Type B pancreatic cell (in vitro differentiated cells): ENCODE measurements around the gene HDAC9. TPM values are rescaled to one million over a fixed set of nuclear protein-coding genes. Genes with fewer than 3 reads are reported as not detected.
A peak's percentile ranks its signal among the peaks of the same experiment; 100 is the strongest.

Experiments
- DNase-seq: peaks from one replicate; pipeline ENCODE4 v3.0.0; 2021; ENCODE audit warnings: mixed read lengths; ENCODE audit not compliant: unreplicated experiment; ENCODE audit errors: extremely low spot score
- H3K27ac Mint-ChIP-seq: 2 replicates; pipeline ENCODE4 v1.8.0; 2021; ENCODE audit warnings: mild to moderate bottlenecking, mixed read lengths
- H3K27me3 Mint-ChIP-seq: 2 replicates; pipeline ENCODE4 v1.8.0; 2021; ENCODE audit warnings: mixed read lengths
- H3K36me3 Mint-ChIP-seq: 2 replicates; pipeline ENCODE4 v1.8.0; 2021; ENCODE audit warnings: mixed read lengths
- H3K4me1 Mint-ChIP-seq: one replicate; pipeline ENCODE4 v1.8.0; 2021; ENCODE audit warnings: mixed read lengths; ENCODE audit not compliant: unreplicated experiment
- H3K4me3 Mint-ChIP-seq: 2 replicates; pipeline ENCODE4 v1.8.0; 2021; ENCODE audit warnings: mild to moderate bottlenecking, mixed read lengths
- H3K9me3 Mint-ChIP-seq: 2 replicates; pipeline ENCODE4 v1.8.0; 2021; ENCODE audit warnings: mixed read lengths
- total RNA-seq: library from RNA; stranded (reverse); gene quantifications from 2 replicates; pipeline ENCODE4 v1.2.1, GENCODE V29; 2021; ENCODE audit warnings: low replicate concordance
- TF ChIP-seq, protein P1 (sequence below): fragments of 200-600 bp; sonication (generic); conservative IDR thresholded peaks from 2 replicates; pipeline ENCODE4 v1.5.0; 2021; ENCODE audit warnings: antibody characterized with exemption, mild to moderate bottlenecking

HDAC9 gene
- total RNA-seq, 1 donor from 2014 or later = 6.8 TPM

DNA sequence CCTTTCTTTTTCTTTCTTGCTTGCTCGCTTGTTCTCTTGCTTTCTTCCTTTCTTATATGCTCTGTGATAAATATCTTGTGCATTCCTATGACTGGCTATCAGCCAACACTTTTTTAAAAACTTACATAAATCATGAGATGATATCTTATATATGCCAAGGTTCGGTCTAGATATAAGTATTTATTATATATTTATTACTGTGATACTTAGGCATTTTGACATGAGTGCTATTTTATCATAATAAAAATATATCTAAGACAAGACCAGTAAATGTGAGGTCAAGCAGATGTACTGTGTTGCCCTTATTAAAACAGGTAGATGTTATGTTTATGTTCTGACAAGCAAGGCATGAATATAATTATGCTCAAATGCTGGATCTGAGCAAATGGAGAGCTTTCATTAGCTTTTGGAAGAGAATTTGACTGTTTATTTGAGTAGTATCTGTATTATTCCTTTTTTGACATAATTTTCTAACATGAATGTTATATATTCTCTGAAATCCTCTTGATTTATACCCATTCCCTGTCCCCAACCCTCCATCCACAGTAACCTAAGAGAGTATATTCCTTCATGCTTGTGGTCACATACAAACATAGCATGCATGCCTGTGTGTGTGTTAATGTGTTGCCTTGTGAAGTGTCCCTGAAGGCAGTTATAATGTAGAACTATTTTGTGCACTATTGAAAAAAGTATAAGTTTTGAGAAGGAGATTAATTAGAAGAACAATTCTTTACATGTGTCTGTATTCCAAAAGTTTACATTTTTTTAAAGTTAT, 158.0 kb downstream of the HDAC9 start:
- Mint-ChIP-seq H3K4me3 (no peak overlapping the region), H3K36me3 (no peaks in the 10 kb centered on the region), H3K27ac (no peak overlapping the region), H3K27me3 (no peaks in the 10 kb centered on the region), H3K9me3 (no peaks in the 10 kb centered on the region), H3K4me1 (peaks cover 9% of the 10 kb centered on the region)
- TF ChIP-seq, protein P1, sequence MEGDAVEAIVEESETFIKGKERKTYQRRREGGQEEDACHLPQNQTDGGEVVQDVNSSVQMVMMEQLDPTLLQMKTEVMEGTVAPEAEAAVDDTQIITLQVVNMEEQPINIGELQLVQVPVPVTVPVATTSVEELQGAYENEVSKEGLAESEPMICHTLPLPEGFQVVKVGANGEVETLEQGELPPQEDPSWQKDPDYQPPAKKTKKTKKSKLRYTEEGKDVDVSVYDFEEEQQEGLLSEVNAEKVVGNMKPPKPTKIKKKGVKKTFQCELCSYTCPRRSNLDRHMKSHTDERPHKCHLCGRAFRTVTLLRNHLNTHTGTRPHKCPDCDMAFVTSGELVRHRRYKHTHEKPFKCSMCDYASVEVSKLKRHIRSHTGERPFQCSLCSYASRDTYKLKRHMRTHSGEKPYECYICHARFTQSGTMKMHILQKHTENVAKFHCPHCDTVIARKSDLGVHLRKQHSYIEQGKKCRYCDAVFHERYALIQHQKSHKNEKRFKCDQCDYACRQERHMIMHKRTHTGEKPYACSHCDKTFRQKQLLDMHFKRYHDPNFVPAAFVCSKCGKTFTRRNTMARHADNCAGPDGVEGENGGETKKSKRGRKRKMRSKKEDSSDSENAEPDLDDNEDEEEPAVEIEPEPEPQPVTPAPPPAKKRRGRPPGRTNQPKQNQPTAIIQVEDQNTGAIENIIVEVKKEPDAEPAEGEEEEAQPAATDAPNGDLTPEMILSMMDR = no peak
- no peak for DNase-seq

DNA sequence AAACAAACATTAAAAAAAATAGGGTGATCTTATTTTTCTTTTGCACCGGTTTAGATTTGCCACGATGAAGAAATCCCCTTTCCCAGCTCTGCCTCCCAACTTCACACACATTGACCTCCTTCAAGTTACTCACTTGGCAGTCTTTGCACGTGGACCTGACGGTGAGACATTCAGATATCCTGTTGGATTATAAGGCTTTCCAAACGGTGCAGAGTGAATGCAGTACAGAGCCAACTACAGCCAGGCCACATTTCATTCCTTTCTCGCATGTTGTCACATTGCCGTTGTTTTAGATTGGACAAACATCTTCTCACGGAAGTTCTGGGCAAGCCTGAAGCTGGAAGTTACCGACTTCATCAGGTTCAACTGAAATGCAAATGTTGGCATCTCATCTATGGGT, 159.2 kb downstream of the HDAC9 start:
- Mint-ChIP-seq H3K4me1 (peaks cover 10% of the 10 kb centered on the region), H3K4me3 (no peak overlapping the region), H3K27ac (no peak overlapping the region), H3K27me3 (no peaks in the 10 kb centered on the region), H3K36me3 (no peaks in the 10 kb centered on the region), H3K9me3 (no peaks in the 10 kb centered on the region)
- TF ChIP-seq, protein P1 = no peak
- DNase-seq = no peak

DNA sequence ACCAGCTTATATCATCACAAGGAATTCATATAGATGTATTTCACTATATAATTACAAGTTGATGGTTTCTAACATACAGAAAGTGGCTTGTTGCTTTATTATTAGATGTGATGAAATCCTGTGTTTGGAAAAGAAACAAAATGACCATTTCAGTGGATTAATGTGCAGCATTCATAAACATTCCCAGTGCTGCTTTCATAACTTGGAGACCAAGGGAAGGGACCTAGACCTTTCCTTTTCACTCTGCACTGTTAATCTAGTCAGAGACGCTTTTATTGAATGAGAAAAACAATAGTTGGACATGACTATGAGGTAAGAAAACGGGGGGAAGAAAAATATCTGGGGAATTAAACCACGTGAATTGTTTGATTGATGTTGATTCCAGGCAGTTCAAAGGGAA, 160.0 kb downstream of the HDAC9 start:
- peak overlapping the region; percentile 38 for H3K4me3 Mint-ChIP-seq
- no peaks in the 10 kb centered on the region for H3K9me3 Mint-ChIP-seq
- no peaks in the 10 kb centered on the region for H3K36me3 Mint-ChIP-seq
- H3K27ac Mint-ChIP-seq = no peak overlapping the region
- DNase-seq = no peak
- peaks cover 16% of the 10 kb centered on the region for H3K4me1 Mint-ChIP-seq
- H3K27me3 Mint-ChIP-seq = no peaks in the 10 kb centered on the region
- TF ChIP-seq, protein P1 = no peak

DNA sequence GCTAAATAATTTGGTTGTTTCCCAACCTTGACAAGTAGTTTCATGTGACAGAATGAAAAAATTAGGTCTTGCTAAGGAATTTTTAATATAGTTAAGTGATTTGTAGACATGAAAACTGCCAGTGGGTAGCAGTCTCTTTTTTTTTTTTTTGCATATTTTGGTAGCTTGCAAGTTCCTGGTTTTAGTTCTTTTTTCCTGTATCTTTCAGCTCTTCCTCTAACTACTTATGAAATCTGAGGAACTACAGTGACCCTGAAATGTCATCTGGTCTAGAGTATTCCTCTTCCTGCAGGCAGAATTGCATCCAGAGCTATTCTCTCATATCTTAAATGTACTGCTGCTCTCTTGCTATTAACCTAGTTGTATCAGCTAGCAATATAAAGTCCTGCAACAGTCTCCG, 160.4 kb downstream of the HDAC9 start:
- H3K36me3 Mint-ChIP-seq = no peaks in the 10 kb centered on the region

DNA sequence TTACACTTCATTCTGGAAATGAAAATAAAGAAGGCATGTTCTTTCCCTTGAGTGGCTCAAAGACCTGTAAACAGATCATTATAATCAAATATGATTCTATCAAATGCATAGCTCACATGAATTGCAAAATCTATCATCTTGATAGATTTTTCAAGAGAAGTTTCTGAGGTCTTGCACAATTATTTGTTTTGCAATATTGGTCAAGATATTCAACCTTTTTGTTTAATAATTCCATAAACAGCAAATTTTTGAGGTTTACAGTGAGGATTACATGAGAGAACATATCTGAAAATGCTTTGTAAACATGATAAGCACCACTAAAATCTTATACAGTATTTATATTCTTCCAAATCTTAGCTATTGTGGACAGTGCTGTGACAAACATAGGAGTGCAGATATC, 160.8 kb downstream of the HDAC9 start:
- no peak for DNase-seq
- no peaks in the 10 kb centered on the region for H3K27me3 Mint-ChIP-seq
- no peaks in the 10 kb centered on the region for H3K36me3 Mint-ChIP-seq
- H3K4me3 Mint-ChIP-seq = no peak overlapping the region
- H3K27ac Mint-ChIP-seq = peak overlapping the region; percentile 2
- no peaks in the 10 kb centered on the region for H3K9me3 Mint-ChIP-seq
- peaks cover 16% of the 10 kb centered on the region for H3K4me1 Mint-ChIP-seq
- TF ChIP-seq, protein P1 = no peak

More for the DNA sequence above, 160.4 kb downstream of the HDAC9 start:
- Mint-ChIP-seq H3K9me3 (no peaks in the 10 kb centered on the region), H3K4me3 (no peak overlapping the region), H3K4me1 (peaks cover 16% of the 10 kb centered on the region), H3K27ac (peak overlapping the region; percentile 2), H3K27me3 (no peaks in the 10 kb centered on the region)
- DNase-seq = no peak
- TF ChIP-seq, protein P1 = no peak
